OCI-M2 (cell line): ENCODE data around the gene PLA2G2C.

ENCODE experiments used
- DNase-seq: peaks from one replicate; lab custom pipeline; 2025; ENCODE audit not compliant: unreplicated experiment; lab: John Stamatoyannopoulos, UW

PLA2G2C gene

DNA sequence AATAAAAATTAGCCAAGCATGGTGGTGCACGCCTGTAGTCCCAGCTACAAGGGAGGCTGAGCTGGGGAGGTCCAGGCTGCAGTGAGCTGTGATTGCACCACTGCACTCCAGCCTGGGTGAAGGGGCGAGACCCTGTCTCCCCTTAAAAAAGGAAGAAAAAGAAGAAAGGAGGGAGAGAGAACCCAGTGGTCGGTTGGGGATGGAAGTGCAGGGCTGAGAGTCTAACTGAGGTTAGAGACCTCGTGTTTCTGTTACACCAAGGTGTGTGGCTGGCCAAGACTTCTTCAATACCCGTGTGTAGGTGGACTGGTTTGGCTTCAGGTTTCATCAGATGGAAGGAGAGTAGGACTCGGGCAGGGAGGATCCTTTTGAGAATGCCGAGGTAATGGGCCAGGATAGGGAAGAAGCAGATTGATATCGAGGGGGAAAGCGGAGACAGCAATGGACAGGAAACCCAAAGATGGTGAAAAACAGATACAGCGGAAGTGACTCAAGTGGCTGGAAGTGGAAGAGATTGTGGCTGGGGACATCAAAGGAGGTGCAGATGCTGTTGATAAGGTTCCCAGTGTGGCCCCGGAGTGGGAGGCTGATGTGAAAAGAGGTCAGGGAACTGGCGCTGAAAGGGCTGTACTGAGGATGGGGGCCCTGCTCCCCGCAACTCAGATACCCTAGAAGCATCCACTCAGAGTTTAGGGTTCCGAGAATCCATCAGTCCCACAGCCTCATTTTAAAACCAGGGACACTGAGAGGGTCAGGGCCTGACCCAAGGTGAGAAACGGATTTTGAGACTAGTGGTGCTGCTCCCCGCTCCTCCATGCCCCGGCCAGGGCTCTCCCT, 1.1 kb downstream of the PLA2G2C start:
- DNase-seq, result no peak

DNA sequence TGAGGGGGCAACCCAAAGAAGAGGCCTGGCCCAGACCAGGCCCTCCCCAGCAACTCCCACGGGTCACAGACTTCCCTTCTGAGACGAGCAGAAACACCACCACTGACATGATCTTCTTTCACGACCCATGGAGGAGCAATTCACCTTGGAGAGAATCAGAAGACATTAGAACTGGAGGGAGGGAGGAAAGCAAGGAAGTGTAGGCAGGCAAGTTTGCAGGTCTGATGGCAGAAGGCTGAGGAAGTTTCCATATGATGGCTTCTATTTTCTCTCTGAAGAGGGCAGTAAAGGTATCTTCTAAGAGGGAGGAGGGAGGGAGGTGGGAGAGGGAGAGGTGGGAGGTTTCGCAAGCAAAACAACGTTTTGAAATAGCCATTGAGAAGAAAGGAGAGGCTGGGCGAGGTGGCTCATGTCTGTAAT, 1.8 kb downstream of the PLA2G2C start:
- DNase-seq, result no peak

DNA sequence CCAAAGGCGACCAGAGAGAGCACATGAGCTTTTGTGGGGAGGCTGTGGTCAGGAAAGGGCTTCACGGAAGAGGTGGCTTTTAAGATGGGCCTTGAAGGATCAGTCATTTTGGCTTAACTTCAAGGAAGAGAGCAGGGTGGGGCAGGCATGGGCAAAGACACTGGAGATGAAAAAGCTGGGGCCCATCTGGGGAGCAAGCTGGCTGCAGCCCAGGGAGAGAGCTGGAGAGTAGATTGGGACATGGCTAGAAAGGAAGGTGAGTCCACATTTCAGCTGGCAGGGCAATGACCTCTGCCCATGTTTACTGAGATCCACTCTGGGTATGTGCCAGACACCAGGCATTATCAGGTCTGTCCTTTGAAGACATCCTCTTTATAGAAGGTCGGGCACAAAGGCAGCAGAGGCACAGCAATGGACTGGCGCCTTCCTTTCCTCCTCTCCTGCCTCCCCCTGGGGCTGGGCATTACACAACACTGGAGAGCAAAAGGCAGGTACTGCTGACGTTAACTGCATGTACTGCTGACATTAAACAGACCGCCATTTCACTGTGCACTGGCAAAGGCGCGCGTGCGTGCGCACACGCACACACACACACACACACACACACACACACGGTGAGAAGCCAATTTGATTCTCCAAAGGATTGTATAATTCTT, 2.6 kb downstream of the PLA2G2C start:
- DNase-seq, result no peak

DNA sequence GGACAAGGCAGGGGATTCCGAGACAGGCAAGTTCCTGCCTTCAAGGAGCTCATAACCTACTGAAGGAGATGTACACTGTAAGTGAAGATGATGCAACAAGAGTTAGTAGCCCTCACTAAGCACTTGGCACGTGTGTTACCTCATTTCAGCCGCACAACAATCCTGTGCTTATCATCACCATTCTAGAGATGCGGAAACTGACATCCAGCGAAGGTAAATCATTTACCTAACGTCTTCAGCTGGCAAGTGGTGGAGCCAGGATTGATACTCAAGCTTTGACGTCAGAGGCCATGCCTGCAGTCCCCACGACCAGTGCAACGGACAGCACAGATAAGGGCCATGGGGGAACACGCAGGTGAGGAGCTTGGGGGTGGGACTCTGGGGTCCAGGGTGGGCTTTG, 3.3 kb downstream of the PLA2G2C start:
- DNase-seq, result no peak

DNA sequence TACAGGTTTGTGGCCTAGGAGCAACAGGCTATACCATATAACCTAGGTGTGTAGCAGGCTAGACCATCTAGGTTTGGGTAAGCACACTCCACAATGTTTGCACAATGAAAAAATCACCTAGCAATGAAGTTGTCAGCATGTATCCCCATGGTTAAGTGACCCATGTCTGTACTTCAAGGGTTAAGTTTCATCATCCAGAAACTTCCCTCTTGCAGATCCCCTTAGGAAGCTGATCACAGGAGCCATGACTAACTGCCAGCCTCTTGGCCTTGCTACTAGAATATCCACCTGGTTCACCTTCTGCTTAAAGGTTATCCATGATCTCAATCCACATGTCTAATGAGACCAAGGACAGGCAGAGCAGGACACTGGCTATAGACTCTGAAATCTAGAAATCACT, 3.9 kb downstream of the PLA2G2C start:
- no peak for DNase-seq

DNA sequence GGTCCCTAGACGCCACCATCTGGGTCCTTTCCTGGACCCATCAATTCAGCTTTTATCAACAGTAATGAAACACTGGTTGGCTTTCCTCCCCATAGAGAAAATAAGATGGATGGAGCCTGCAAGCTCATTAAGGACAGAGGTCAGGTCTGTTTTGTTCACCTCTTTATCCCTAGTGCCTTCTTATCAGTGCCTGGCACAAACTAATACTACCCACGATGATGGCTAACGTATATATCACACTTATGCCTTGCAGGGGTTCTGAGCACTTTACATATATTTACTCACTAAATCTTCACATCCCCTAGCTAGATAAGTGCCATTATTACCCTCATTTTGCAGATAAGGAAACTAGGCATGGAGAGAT, 5.5 kb downstream of the PLA2G2C start:
- DNase-seq, result no peak

DNA sequence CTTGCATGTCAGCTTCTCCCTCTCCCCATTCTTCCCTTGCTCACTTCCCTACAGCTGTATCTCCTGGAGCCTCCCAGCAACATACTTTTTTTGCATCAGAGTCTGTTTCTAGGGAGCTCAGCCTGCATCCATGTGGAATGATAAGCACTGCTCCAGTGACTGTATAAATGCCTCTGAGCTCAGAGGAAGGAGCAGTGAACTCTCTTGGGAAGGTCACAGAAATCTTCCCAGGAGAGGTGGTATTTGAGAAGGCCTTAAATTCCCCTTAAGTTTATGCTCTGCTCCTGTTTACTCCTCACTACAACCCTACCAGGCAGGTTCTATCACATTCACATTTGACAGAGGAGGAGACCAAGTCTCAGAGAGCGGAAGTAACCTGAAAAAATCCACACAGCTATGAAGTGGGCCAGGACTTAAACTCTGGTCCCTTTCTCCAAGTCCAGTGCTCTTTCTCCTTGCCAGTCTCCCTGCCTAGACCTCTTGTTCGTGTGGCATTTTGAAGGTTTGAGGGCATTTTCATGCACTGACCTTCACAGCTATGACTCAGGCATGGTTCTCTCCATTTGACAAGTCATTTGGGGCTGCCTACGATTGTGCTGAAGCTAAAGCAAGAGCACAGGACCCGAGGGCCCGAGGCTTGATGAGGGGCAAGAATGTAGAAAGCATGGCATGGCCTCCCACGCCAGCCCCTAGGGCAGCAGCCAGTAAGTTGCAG, 6.0 kb downstream of the PLA2G2C start:
- DNase-seq, result no peak

DNA sequence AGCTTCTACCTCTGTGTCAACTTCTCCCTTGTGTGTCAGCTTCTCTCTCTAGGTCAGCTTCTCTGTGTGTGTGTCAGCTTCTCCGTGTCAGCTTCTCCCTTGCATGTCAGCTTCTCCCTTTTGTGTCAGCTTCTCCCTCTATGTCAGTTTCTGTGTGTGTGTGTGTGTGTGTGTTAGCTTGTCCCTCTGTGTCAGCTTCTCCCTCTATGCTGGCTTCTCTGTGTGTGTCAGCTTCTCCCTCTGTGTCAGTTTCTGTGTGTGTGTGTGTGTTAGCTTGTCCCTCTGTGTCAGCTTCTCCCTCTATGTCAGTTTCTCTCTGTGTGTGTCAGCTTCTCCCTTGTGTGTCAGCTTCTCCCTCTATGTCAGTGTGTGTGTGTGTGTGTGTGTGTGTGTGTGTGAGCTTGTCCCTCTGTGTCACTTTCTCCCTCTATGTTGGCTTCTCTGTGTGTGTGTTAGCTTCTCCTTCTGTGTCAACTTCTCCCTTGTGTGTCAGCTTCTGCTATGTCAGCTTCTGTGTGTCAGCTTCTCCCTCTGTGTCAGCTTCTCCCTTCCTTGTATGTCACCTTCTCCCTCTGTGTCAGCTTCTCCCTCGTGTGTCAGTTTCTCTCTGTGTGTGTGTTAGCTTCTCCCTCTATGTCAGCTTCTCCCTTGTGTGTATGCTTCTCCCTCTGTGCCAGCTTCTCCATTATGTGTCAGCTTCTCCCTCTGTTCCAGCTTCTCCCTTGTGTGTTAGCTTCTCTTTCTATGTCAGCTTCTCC, 6.8 kb downstream of the PLA2G2C start:
- DNase-seq, result no peak

DNA sequence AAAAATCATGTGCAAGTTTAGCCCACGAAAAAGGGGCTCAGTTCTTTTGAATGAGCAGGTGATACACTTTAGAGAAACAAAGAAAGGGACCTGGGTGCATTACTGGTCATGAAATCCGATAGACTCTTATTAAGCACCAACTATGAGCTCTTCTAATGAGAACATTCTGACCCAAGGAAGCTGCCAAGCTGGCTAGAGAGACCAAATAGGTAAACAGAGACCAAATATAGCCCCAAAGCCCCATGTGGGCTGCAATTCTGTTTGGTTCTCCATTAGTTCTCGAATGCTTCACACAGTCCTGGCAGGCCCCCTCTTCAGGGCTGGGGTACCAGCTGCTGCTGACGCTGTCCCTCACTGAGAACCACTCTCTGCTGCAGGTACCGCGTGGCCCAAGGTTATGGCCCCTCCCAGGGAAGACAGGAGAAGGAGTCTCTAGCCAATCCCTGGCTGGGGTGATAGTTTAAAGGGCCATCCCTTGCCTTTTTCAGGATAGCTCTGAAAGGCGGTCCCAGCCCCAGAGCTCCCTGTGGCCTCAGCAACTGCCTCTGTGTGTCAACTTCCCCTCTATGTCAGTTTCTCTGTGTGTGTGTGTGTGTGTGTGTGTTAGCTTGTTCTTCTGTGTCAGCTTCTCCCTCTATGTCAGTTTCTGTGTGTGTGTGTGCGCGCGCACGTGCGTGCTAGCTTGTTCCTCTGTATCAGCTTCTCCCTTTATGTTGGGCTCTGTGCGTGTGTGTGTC, 7.5 kb downstream of the PLA2G2C start:
- no peak for DNase-seq

DNA sequence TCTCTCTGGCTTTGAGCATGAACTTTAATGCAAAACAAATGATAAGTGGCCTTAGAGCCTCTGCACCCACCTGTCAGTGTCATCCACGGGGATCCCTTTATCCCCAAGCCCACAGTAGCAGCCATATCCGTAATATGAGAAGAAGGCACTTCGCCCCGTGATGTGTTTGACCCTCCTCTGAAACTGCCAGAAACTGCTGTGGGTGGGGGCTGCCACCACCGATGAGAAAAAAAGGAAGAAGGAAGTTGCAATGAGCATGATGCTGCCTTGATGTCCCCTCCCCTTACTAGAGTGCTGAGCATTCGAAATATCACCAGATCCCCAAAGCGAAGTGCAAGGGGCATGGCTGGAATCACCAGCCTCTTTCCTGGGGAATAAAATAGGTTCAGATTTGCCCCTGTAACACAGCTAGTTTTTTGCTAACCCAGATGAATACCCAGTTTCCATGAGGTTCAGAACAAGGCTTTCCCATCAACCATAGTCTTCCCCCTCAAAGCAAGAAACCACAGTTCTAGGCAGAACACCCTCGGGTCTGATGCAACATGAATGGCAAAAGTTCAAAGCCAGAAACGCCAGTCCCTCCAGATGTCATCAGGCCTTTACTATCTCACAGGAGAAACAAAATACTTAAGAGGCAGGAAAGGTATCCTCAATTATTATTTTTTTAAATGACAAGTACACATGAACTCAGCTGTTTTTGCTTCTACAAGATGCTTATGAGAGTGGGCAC, 11.2 kb downstream of the PLA2G2C start:
- no peak for DNase-seq

DNA sequence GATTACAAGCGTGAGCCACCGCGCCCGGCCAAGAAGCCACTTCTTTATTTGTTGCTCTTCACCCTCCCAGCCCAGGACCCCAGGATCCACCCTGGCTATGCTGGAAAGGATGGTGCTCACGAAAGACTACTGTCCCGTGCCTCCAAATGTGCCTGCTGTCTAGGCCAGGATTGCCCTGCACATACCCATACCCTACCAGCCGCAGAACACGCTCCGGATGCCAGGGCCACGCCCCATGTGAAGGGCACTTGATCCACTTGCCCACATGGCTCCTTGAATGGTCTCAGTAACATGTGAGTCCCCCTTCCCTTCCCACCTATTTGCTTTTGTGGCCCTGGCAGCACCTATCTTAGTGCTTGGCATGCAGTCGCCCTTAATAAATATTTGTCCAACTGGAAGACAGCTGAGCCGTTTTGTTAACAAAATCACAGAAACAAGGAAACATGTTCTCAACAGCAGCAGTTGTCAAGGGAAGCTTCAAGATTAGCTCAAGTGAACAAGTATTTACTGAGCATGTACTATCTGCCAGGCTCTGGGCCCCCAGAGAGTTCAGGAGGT, 14.2 kb downstream of the PLA2G2C start:
- no peak for DNase-seq

DNA sequence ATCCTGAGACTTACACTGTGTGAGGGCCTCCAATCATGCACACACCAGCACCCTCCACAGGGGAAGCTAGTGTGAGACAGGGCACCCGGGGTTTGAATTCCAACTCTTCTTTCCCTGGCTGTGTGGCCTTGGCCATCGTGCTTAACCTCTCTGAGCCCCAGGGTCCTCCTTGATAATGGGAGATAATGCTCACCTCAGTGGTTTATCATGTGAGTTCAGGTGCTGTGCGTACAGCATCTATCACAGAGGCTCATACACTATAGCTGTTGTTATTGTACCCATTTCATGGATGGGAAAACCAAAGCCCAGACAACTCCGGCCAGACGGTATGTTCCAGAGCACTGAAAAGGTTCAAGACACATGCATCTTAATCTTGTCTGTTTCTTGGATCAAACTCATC, 16.4 kb downstream of the PLA2G2C start:
- DNase-seq, result no peak

DNA sequence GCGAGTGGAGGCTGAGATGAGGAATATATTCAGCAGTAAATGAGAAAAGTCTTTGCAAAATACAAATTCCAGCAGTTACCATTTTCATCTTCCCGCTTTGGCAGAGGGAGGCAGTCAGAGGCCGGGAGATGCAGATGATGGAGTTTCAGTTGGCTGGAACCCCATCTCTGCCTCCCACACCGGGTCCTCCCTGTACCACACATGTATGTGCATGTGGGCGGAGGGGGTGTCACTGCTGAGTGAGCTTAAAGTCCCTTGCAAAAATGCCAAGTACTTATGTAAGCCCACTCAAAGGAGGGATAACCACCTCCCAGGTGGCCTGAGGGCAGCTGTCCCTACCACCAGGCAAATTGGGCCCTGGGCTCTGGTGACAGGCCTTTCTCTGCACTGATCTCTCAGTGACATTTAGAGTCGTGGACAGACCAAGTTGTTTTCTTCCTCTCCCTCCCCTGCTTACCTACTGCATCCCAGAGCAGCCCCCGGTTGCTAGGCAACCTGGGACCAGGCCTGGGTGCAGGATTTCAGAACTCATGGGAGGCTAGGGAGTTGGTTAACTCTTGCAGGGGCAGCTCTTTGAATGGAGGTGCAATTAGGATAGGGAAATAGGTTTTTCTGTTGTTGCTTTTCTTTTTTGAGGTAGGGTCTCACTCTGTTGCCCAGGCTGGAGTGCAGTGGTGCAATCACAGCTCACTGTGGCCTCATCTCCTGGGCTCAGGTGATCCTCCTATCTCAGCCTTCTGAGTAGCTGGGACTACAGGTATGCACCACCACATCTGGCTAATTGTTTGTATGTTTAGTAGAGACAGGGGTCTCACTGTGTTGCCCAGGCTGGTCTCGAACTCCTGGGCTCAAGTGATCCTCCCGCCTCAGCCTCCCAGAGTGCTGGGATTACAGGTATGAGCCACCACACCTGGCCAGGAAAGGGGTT, 17.5 kb downstream of the PLA2G2C start:
- DNase-seq, result no peak

DNA sequence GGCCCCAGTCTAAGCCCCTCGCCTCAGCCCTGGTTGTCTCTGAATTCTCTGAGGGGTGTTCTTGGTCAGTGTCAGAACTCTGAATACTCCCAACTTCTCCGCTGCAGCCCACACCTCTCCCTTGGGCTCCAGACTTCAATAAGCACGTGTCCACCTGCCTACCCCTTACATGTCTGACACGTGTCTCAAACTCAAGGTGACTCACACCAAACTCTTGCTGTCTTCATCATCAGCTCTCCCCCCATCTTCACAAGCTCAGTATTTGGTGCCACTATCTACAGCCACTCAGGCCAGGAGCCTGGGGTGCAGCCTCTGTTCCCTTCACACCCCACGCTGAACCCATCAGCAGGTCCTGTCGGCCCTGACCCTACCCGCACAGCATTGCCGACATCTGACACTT, 19.2 kb downstream of the PLA2G2C start:
- no peak for DNase-seq

DNA sequence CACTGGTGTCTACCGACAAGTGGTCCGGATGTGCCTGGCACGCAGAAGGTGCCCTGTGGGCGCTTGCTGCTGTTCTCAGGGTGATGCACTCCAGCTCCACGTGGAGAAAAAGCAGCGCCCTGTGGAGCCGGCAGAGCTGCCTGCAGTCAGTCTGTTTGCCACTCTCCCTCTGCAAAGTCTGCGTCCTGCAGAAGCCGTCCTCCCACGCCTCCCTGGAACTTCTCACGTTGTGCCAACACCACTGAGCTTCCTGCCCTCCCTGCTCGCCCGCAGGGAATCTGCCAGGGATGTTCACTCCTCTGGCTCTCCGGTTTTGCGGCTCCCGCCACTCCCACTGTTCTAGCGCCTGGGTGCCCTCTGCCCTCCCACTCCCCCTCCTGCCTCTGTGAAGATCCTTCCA, 20.3 kb downstream of the PLA2G2C start:
- DNase-seq, result no peak

DNA sequence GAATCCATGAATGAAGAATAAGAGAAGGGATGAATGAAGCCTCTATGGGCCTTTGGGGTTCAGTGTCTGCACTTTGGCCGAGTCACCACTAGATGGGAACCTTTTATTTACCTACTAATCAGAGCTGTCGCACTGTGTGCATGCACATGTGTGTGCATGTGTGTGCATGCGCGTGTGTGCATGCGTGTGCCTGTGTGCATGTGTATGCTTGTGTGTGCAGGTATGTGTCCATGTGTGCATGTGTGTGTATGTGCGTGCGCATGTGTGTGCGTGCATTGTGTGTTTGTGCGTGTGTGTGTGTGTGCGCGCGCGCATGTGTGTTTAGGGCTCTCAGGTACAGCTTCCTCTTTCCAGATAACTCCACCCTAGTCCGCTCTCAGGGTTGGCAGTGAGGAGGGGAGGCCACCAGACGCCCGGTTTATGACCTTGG, 20.8 kb downstream of the PLA2G2C start:
- no peak for DNase-seq

DNA sequence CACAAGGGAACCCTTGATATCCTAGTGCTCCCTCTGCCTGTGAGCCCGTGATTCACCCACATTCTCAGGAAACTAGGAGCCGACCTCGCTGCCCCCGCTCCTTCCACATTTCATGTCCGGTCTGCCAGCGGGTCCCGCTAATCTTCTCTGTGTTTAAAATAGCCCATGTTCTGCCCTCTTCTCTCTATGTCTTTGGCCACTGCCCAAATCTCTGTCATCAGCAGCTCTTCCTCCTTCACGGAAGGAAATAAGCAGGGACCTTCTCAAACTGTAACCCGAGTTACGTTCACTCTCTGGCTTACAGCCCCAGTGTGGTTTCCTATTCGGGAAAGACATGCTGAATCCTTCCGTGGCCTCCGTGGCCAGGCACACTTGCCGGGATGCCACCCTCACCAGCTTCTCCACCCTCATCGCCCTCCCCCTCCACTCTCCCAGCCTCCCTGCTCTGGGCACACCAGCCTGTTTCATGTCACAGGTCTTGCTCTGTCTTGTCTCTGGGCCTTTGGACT, 21.6 kb downstream of the PLA2G2C start:
- no peak for DNase-seq

DNA sequence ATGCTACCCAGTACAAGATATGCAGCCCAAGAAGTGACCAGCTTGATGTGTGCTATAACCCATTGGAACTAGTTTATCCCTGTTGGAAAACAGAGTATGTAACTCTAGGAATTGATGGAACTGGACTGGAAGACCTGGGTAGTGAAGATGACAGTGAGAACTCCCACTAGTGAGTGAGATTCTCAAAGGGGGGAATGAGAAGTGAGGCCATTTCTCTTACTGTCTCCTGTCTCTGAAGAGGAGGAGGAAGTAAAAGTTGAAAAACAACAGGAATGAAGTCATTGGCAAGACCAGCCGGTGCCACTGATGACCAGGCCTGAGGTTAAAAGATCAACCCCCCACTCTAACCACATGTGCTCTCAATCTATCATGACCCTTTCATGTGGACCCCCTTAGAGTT, 26.3 kb downstream of the PLA2G2C start:
- no peak for DNase-seq
